ENCODE measurements around the gene CPAMD8. TPM values are rescaled to one million over a fixed set of nuclear protein-coding genes. Genes with fewer than 3 reads are reported as not detected.
A peak's percentile ranks its signal among the peaks of the same experiment; 100 is the strongest.
"Not testable (repeated sequence)": the region's sequence is repeated elsewhere in the genome, so short reads cannot be mapped to it uniquely, and the experiment has no call there.

Gene CPAMD8
- total RNA-seq, 2 experiments from 2014 or later: not detected

GRCh38 chr19:17021328-17021727 lies 5.3 kb downstream of the CPAMD8 start:
- Mint-ChIP-seq H3K9me3 (peaks cover 15% of the 10 kb centered on the region), H3K4me3 (no peak overlapping the region), H3K27ac (no peak overlapping the region), H3K27me3 (peaks cover 23% of the 10 kb centered on the region), H3K4me1 (ENCODE audit: low read depth) (peaks cover 6% of the 10 kb centered on the region), H3K36me3 (ENCODE audit: low read depth) (peaks cover 2% of the 10 kb centered on the region)
- no peak for TF ChIP-seq CTCF (IDR thresholded peaks at IDR 0.05)
- ATAC-seq (no peak), DNase-seq (no peak)
- intact Hi-C loops (cut with micrococcal nuclease): no loop called here
- POLR2A ChIA-PET: no interaction called here
- CTCF ChIA-PET: interaction anchor here (1.6 kb wide), 1 partner anchor 306 kb away, joined by 4 read pairs; no protein-coding TSS in a partner anchor

GRCh38 chr19:17020823-17021222 lies 5.8 kb downstream of the CPAMD8 start:
- ATAC-seq: peak; percentile 27

GRCh38 chr19:17020385-17020784 lies 6.2 kb downstream of the CPAMD8 start:
- Mint-ChIP-seq H3K36me3 (ENCODE audit: low read depth) (peaks cover 2% of the 10 kb centered on the region), H3K27ac (no peak overlapping the region), H3K27me3 (peaks cover 17% of the 10 kb centered on the region), H3K9me3 (peaks cover 15% of the 10 kb centered on the region), H3K4me3 (no peak overlapping the region), H3K4me1 (ENCODE audit: low read depth) (no peaks in the 10 kb centered on the region)
- TF ChIP-seq CTCF (IDR thresholded peaks at IDR 0.05): no peak
- ChIA-PET POLR2A (no interaction called here), CTCF (no interaction called here)
- DNase-seq: no peak
- intact Hi-C loops (cut with micrococcal nuclease): no loop called here
- no peak for ATAC-seq

More at GRCh38 chr19:17020823-17021222, 5.8 kb downstream of the CPAMD8 start:
- H3K4me3 Mint-ChIP-seq: no peak overlapping the region
- no peak overlapping the region for H3K27ac Mint-ChIP-seq
- peaks cover 2% of the 10 kb centered on the region for H3K36me3 Mint-ChIP-seq (ENCODE audit: low read depth)
- DNase-seq: no peak
- H3K27me3 Mint-ChIP-seq: peaks cover 18% of the 10 kb centered on the region
- ChIA-PET CTCF (interaction anchor here (1.6 kb wide), 1 partner anchor 306 kb away, joined by 4 read pairs; no protein-coding TSS in a partner anchor), POLR2A (no interaction called here)
- intact Hi-C loops (cut with micrococcal nuclease): no loop called here
- peaks cover 15% of the 10 kb centered on the region for H3K9me3 Mint-ChIP-seq
- no peak for TF ChIP-seq CTCF (IDR thresholded peaks at IDR 0.05)
- peaks cover under 1% of the 10 kb centered on the region for H3K4me1 Mint-ChIP-seq (ENCODE audit: low read depth)

DNA sequence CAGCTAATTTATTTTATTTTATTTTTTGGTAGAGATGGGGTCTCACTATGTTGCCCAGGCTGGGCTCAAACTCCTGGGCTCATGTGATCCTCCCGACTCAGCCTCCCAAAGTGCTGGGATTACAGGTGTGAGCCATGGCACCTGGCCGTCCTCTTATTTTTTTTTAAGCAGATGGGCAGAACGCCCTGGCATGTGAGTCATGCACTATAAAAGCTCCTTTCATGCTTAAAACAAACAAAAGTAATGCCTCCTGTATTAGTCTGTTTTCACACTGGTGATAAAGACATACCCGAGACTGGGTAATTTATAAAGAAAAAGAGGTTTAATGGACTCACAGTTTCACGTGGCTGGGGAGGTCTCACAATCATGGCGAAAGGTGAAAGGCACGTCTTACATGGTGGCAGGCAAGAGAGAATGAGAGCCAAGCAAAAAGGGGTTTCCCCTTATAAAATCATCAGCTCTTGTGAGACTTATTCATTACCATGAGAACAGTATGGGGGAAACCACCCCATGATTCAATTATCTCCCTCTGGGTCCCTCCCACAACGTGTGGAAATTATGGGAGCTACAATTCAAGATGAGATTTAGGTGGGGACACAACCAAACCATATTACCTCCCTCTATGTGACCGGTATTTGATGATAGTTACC lies 12.3 kb downstream of the CPAMD8 start:
- H3K4me1 Mint-ChIP-seq (ENCODE audit: low read depth); H3K27ac Mint-ChIP-seq; POLR2A ChIA-PET; H3K36me3 Mint-ChIP-seq (ENCODE audit: low read depth); H3K4me3 Mint-ChIP-seq; CTCF ChIA-PET; intact Hi-C loops (cut with micrococcal nuclease); H3K9me3 Mint-ChIP-seq; ATAC-seq: not testable (repeated sequence)
- H3K27me3 Mint-ChIP-seq: peaks cover 11% of the 10 kb centered on the region
- DNase-seq: peak; percentile 4

GRCh38 chr19:17011485-17011884 lies 15.1 kb downstream of the CPAMD8 start:
- intact Hi-C loops (cut with micrococcal nuclease): no loop called here
- no peak for TF ChIP-seq CTCF (IDR thresholded peaks at IDR 0.05)
- no peak for DNase-seq
- ChIA-PET CTCF (no interaction called here), POLR2A (no interaction called here)
- Mint-ChIP-seq H3K4me3 (no peak overlapping the region), H3K27ac (no peak overlapping the region), H3K36me3 (ENCODE audit: low read depth) (no peaks in the 10 kb centered on the region), H3K9me3 (peaks cover 4% of the 10 kb centered on the region), H3K4me1 (ENCODE audit: low read depth) (peaks cover 4% of the 10 kb centered on the region), H3K27me3 (peaks cover 9% of the 10 kb centered on the region)
- no peak for ATAC-seq

Measured in activated CD8-positive, alpha-beta T cell treated with anti-CD3 and anti-CD28 coated beads for 36 hours (primary cell).